Skeletal muscle satellite cell (primary cell): Measurements from ENCODE around the gene MLF1. TPM values are rescaled to one million over a fixed set of nuclear protein-coding genes. Genes with fewer than 3 reads are reported as not detected.
"Not testable (repeated sequence)": the region's sequence is repeated elsewhere in the genome, so short reads cannot be mapped to it uniquely, and the experiment has no call there.

ENCODE experiments used
- H3K27me3 ChIP-seq: 2 replicates; pipeline ENCODE4 v1.7.0; 2013; ENCODE audit warnings: low read length; ENCODE audit not compliant: control insufficient read depth, insufficient read depth
- H3K36me3 ChIP-seq: 2 replicates; pipeline ENCODE4 v1.7.0; 2013; ENCODE audit warnings: mild to moderate bottlenecking, control low read depth, low read length; ENCODE audit not compliant: insufficient read depth
- H3K4me1 ChIP-seq: 2 replicates; pipeline ENCODE4 v1.7.0; 2013; ENCODE audit warnings: low read length; ENCODE audit not compliant: control insufficient read depth, insufficient read depth
- H3K4me2 ChIP-seq: 2 replicates; pipeline ENCODE4 v1.7.0; 2013; ENCODE audit warnings: mild to moderate bottlenecking, low read length
- H3K4me3 ChIP-seq: 2 replicates; pipeline ENCODE4 v1.7.0; 2013; ENCODE audit warnings: low read length
- H3K9ac ChIP-seq: 2 replicates; pipeline ENCODE4 v1.7.0; 2013; ENCODE audit warnings: mild to moderate bottlenecking, low read depth, low read length, moderate library complexity
- H3K9me3 ChIP-seq: replicated peaks from 2 replicates; pipeline ENCODE4 v1.7.0; 2013; ENCODE audit warnings: mild to moderate bottlenecking, control low read depth, low read length
- total RNA-seq: library from RNA; depleted of rRNA; stranded (reverse); fragments of >200 nt; gene quantifications from 2 replicates; pipeline ENCODE4 v1.2.3, GENCODE V29; 2012; rRNA removed

MLF1 gene
- 3.8 and 4.6 TPM in 2 replicates for total RNA-seq

DNA sequence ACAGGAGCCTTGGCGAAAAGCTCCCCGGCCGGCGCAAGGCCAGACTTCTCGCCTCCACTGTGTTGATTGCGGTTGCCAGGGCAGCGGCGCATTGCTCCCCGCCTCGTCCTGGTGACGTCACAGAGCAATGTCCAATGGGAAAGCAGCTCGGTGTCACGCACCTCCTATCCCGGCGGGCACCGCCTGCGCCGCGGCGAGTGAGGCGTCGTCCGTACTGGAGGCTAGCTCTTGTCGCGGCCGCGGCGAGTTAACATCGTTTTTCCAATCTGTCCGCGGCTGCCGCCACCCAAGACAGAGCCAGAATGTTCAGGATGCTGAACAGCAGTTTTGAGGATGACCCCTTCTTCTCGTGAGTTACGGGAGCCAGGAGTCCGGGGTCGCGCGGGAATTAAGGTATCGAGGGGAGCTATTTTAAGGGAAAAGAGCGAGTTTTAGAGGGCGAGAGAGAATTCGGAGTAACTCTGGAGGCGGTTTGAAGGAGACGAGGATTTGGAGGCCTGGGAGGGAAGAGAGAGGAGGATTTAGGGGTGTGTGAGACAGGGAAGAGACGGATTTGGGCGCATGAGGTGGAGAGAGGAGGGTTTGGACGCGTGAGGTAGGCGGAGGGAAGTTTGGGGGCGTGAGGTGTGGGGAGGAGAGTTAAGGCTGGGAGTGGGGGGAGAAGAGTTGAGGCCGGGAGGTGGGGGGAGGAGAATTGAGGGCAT, at the start of gene MLF1:
Gene MLF1, plus strand, starts transcription at position 196 of the 704 bp plus-strand sequence. Its CDS starts 107 bp downstream, at position 303.
- Histone ChIP-seq H3K4me2 (peak within 1 kb of the TSS; percentile 97), H3K27me3 (no peaks in the 10 kb centered on the region), H3K4me3 (peak within 1 kb of the TSS; percentile 83), H3K4me1 (peaks cover 8% of the 10 kb centered on the region), H3K9me3 (no peaks in the 10 kb centered on the region), H3K9ac (peak within 1 kb of the TSS; percentile 90), H3K36me3 (no peaks in the 10 kb centered on the region)

DNA sequence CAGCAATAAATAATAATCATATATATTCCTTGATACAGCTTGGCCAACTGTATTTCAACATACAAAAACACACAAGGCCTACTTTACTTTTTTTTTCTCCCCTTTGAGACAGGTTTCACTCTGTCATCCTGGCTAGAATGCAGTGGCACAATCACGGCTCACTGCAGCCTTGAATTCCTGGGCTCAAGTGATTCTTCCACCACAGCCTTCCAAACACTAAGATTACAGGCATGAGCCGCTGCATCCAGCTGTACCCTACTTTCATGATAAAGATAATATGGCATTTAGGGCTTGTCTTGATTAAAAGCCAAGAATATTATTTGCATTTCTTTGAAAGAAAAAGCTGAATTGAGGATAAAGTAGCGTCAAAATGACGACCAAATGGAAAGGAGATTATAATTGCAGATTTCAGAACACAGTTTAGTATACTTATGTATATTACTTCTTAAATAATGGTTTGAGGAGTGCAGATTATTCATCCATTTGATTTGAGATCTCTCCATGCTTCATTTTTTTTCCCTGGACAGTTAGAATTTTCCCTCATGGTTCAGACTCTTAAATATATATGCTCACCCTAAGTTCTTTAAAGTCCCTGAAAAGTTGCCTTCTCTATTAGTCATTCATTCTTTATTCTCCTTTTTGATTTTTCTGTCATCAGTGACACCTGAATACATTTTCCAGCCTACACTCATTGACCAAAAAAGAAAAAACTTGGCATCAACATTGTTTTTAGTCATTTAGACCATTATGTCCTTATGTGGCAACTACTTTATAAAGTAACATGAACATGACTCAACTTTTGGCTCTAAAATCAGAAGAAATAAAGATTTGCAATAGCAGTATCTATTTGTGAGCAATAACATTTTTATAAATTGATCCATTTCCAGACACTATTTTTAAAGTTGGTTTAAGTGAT, 48.5 kb upstream of the MLF1 start:
- Histone ChIP-seq H3K27me3 (no peaks in the 10 kb centered on the region), H3K9ac (no peak overlapping the region), H3K4me2 (no peak overlapping the region), H3K9me3 (no peaks in the 10 kb centered on the region), H3K36me3 (no peaks in the 10 kb centered on the region), H3K4me1 (peaks cover 6% of the 10 kb centered on the region), H3K4me3 (no peak overlapping the region)

GRCh38 chr3:158528076-158528674, 42.8 kb upstream of the MLF1 start:
- Histone ChIP-seq H3K9ac (no peak overlapping the region), H3K4me2 (no peak overlapping the region), H3K9me3 (no peaks in the 10 kb centered on the region), H3K4me3 (no peak overlapping the region), H3K36me3 (no peaks in the 10 kb centered on the region), H3K4me1 (no peaks in the 10 kb centered on the region), H3K27me3 (no peaks in the 10 kb centered on the region)

DNA sequence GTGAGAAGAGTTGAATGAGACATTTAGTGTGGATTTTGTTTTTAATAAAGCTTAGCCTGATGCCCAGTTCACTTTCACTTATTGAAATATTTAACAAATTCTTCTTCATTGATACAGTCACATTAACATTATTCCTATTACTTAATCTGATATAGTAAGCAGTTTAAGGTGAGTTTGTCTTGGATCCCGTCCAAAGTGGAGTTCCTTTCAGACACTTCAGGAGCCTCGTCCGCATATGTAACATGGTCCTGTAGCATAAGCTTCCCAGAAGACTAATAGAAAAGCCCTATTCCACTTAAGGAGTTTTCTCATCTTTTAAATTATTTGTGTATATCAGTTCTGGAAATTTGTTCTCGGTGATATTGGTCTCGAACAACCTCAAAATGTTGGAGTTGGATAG, 39.7 kb upstream of the MLF1 start:
- no peaks in the 10 kb centered on the region for H3K9me3 ChIP-seq
- no peak overlapping the region for H3K4me2 ChIP-seq
- no peak overlapping the region for H3K9ac ChIP-seq
- no peaks in the 10 kb centered on the region for H3K36me3 ChIP-seq
- H3K4me3 ChIP-seq: no peak overlapping the region
- no peaks in the 10 kb centered on the region for H3K27me3 ChIP-seq
- H3K4me1 ChIP-seq: no peaks in the 10 kb centered on the region

GRCh38 chr3:158532099-158532734, 38.8 kb upstream of the MLF1 start:
- no peak overlapping the region for H3K9ac ChIP-seq
- H3K4me3 ChIP-seq: no peak overlapping the region
- no peak overlapping the region for H3K4me2 ChIP-seq
- no peaks in the 10 kb centered on the region for H3K4me1 ChIP-seq
- no peaks in the 10 kb centered on the region for H3K36me3 ChIP-seq
- no peaks in the 10 kb centered on the region for H3K27me3 ChIP-seq
- no peaks in the 10 kb centered on the region for H3K9me3 ChIP-seq

GRCh38 chr3:158535918-158536317, 35.1 kb upstream of the MLF1 start:
- H3K36me3 ChIP-seq: no peaks in the 10 kb centered on the region
- no peaks in the 10 kb centered on the region for H3K27me3 ChIP-seq
- no peaks in the 10 kb centered on the region for H3K9me3 ChIP-seq
- no peak overlapping the region for H3K4me3 ChIP-seq
- no peak overlapping the region for H3K4me2 ChIP-seq
- H3K4me1 ChIP-seq: no peaks in the 10 kb centered on the region
- H3K9ac ChIP-seq: no peak overlapping the region

GRCh38 chr3:158539414-158540014, 31.5 kb upstream of the MLF1 start:
- Histone ChIP-seq H3K4me3 (no peak overlapping the region), H3K4me2 (no peak overlapping the region), H3K9me3 (no peaks in the 10 kb centered on the region), H3K27me3 (no peaks in the 10 kb centered on the region), H3K4me1 (no peaks in the 10 kb centered on the region), H3K36me3 (no peaks in the 10 kb centered on the region), H3K9ac (no peak overlapping the region)

- Histone ChIP-seq H3K9ac (no peak overlapping the region), H3K9me3 (no peaks in the 10 kb centered on the region), H3K4me3 (no peak overlapping the region), H3K27me3 (no peaks in the 10 kb centered on the region), H3K36me3 (no peaks in the 10 kb centered on the region), H3K4me2 (no peak overlapping the region), H3K4me1 (no peaks in the 10 kb centered on the region)
Observed at GRCh38 chr3:158540066-158540465, 30.9 kb upstream of the MLF1 start.

- no peaks in the 10 kb centered on the region for H3K9me3 ChIP-seq
- H3K36me3 ChIP-seq: no peaks in the 10 kb centered on the region
- no peak overlapping the region for H3K9ac ChIP-seq
- no peaks in the 10 kb centered on the region for H3K27me3 ChIP-seq
- H3K4me2 ChIP-seq: no peak overlapping the region
- H3K4me1 ChIP-seq: no peaks in the 10 kb centered on the region
- no peak overlapping the region for H3K4me3 ChIP-seq
Observed at GRCh38 chr3:158548691-158549090, 22.3 kb upstream of the MLF1 start.

DNA sequence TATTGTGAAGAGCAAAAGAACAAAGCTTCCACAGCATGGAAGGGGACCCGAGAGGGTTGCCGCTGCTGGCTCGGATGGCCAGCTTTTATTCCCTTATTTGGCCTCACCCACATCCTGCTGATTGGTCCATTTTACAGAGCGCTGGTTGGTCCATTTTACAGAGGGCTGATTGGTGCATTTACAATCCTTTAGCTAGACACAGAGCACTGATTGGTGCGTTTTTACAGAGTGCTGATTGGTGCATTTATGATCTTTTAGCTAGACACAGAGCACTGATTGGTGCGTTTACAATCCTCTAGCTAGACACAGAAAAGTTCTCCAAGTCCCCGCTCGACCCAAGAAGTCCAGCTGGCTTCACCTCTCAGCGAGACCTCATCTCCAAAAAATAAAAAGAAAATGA, 21.1 kb upstream of the MLF1 start:
- not testable (repeated sequence) for H3K27me3 ChIP-seq, H3K36me3 ChIP-seq, H3K4me3 ChIP-seq, H3K4me1 ChIP-seq, H3K9ac ChIP-seq, H3K4me2 ChIP-seq, H3K9me3 ChIP-seq

GRCh38 chr3:158552124-158552523, 18.9 kb upstream of the MLF1 start:
- Histone ChIP-seq H3K9ac (no peak overlapping the region), H3K27me3 (no peaks in the 10 kb centered on the region), H3K4me1 (no peaks in the 10 kb centered on the region), H3K9me3 (no peaks in the 10 kb centered on the region), H3K4me3 (no peak overlapping the region), H3K36me3 (no peaks in the 10 kb centered on the region), H3K4me2 (no peak overlapping the region)
